KMS-11 (cell line): ENCODE data around the gene ZNF385D.

Source experiments
- H2AFZ ChIP-seq: fragments of 200-600 bp; sonication (generic); 2 replicates; pipeline ENCODE4 v1.6.1; 2016; ENCODE audit warnings: antibody characterized with exemption, mixed run types, low read depth
- H3K27ac ChIP-seq: fragments of 200-600 bp; sonication (generic); 2 replicates; pipeline ENCODE4 v1.6.1; 2016; ENCODE audit warnings: mild to moderate bottlenecking, mixed run types
- H3K27me3 ChIP-seq: fragments of 200-600 bp; sonication (generic); 2 replicates; pipeline ENCODE4 v1.6.1; 2017; ENCODE audit warnings: mild to moderate bottlenecking, low read depth, mixed run types, moderate library complexity; ENCODE audit not compliant: insufficient read depth
- H3K36me3 ChIP-seq: fragments of 200-600 bp; sonication (generic); 2 replicates; pipeline ENCODE4 v1.6.1; 2017; ENCODE audit warnings: mild to moderate bottlenecking, mixed run types; ENCODE audit not compliant: insufficient read depth
- H3K4me1 ChIP-seq: fragments of 200-600 bp; sonication (generic); 2 replicates; pipeline ENCODE4 v1.6.1; 2016; ENCODE audit warnings: mild to moderate bottlenecking, low read depth, mixed run types; ENCODE audit not compliant: poor library complexity, severe bottlenecking
- H3K4me2 ChIP-seq: fragments of 200-600 bp; sonication (generic); 2 replicates; pipeline ENCODE4 v1.7.0; 2016; ENCODE audit warnings: mild to moderate bottlenecking, mixed run types
- H3K4me3 ChIP-seq: fragments of 200-600 bp; sonication (generic); IDR thresholded peaks from 2 replicates; pipeline ENCODE4 v1.6.1; 2017; ENCODE audit warnings: low read depth, low read length, mixed read lengths; ENCODE audit not compliant: insufficient read depth
- H3K79me2 ChIP-seq: fragments of 200-600 bp; sonication (generic); 2 replicates; pipeline ENCODE4 v1.6.1; 2016; ENCODE audit warnings: low read depth, mixed run types; ENCODE audit not compliant: insufficient read depth
- H3K9ac ChIP-seq: fragments of 200-600 bp; sonication (generic); 2 replicates; pipeline ENCODE4 v1.6.1; 2016; ENCODE audit warnings: mild to moderate bottlenecking, mixed run types
- H4K20me1 ChIP-seq: fragments of 200-600 bp; sonication (generic); 2 replicates; pipeline ENCODE4 v1.6.1; 2016; ENCODE audit warnings: mild to moderate bottlenecking, mixed run types; ENCODE audit not compliant: insufficient read depth
- TF ChIP-seq, protein P1 (sequence below): fragments of 200-600 bp; sonication (generic); conservative IDR thresholded peaks from 2 replicates; pipeline ENCODE4 v1.6.1; 2017; ENCODE audit warnings: low read depth, mild to moderate bottlenecking, antibody characterized with exemption, low read length, moderate library complexity, mixed read lengths

The ZNF385D gene

DNA sequence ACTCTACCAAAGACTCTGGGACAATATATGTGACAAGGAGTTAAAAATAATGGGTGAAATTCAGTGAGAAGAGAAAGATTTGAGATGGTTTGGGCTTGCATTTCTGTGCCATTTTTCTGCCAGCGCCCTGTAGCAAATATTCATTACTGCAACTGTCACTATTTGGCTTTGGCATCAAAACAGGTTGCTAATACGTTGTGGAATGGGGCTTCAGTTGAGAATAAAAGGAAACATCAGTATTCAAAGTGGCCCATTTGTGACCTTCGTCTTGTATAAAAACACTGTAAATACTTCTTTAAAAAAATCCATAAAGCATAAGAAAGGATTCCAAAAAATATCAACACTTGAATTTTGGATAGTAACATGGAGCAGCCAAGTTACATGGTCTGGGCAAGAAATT is 309.2 kb downstream of the ZNF385D start:
- no peak overlapping the region for H2AFZ ChIP-seq
- no peak overlapping the region for H3K9ac ChIP-seq
- no peaks in the 10 kb centered on the region for H3K36me3 ChIP-seq
- H3K4me1 ChIP-seq, result no peaks in the 10 kb centered on the region
- TF ChIP-seq, protein P1, sequence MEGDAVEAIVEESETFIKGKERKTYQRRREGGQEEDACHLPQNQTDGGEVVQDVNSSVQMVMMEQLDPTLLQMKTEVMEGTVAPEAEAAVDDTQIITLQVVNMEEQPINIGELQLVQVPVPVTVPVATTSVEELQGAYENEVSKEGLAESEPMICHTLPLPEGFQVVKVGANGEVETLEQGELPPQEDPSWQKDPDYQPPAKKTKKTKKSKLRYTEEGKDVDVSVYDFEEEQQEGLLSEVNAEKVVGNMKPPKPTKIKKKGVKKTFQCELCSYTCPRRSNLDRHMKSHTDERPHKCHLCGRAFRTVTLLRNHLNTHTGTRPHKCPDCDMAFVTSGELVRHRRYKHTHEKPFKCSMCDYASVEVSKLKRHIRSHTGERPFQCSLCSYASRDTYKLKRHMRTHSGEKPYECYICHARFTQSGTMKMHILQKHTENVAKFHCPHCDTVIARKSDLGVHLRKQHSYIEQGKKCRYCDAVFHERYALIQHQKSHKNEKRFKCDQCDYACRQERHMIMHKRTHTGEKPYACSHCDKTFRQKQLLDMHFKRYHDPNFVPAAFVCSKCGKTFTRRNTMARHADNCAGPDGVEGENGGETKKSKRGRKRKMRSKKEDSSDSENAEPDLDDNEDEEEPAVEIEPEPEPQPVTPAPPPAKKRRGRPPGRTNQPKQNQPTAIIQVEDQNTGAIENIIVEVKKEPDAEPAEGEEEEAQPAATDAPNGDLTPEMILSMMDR, result no peak
- no peaks in the 10 kb centered on the region for H3K27me3 ChIP-seq
- H3K27ac ChIP-seq, result no peak overlapping the region
- no peak overlapping the region for H3K4me2 ChIP-seq
- H3K4me3 ChIP-seq, result no peak overlapping the region
- no peaks in the 10 kb centered on the region for H3K79me2 ChIP-seq
- H4K20me1 ChIP-seq, result no peaks in the 10 kb centered on the region

DNA sequence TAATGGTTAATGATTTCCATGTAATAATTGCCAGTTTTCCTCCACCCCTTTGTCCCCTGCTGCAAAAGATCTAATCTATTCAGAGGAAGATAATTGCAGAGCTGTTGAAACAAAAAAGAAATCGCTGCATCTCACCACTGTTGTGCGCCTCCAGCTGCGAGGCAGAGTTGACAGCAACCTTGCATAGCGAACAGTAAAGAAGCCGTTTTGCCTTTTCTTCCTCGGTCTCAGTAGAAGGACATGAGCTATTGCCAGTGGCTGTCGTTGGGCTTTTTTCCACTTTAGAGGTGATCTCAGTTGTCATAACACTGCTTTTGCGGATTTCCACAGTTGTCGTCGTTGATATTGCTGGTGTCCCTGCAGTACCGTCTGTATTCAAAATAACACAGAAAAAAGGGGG is 314.2 kb downstream of the ZNF385D start:
- TF ChIP-seq, protein P1, result no peak
- Histone ChIP-seq H3K27me3 (no peaks in the 10 kb centered on the region), H3K9ac (no peak overlapping the region), H3K4me3 (no peak overlapping the region), H3K79me2 (no peaks in the 10 kb centered on the region), H3K27ac (no peak overlapping the region), H3K4me1 (no peaks in the 10 kb centered on the region), H3K36me3 (no peaks in the 10 kb centered on the region), H4K20me1 (no peaks in the 10 kb centered on the region), H2AFZ (no peak overlapping the region), H3K4me2 (no peak overlapping the region)

DNA sequence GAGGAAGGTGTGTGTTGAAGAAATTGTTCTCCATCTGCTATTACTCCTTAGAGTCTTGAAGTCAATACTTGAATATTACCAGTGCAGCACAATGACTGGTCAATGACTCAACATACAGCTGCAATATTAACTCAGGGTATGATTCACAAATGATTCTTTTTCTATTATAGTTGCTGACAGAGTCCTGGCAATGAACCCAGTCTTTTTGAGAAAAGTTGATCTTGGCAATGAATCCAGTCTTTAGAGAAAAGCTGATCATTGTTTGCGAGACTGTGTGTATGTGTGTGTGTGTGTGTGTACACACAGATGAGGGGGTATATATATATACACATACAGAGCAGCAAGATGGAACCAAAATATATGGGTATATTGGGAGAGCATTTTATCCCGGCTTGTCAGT is 315.1 kb downstream of the ZNF385D start:
- Histone ChIP-seq H3K36me3 (no peaks in the 10 kb centered on the region), H3K79me2 (no peaks in the 10 kb centered on the region), H3K27ac (no peak overlapping the region), H4K20me1 (no peaks in the 10 kb centered on the region), H3K9ac (no peak overlapping the region), H2AFZ (no peak overlapping the region), H3K4me3 (no peak overlapping the region), H3K27me3 (no peaks in the 10 kb centered on the region), H3K4me1 (no peaks in the 10 kb centered on the region), H3K4me2 (no peak overlapping the region)
- TF ChIP-seq, protein P1, result no peak

DNA sequence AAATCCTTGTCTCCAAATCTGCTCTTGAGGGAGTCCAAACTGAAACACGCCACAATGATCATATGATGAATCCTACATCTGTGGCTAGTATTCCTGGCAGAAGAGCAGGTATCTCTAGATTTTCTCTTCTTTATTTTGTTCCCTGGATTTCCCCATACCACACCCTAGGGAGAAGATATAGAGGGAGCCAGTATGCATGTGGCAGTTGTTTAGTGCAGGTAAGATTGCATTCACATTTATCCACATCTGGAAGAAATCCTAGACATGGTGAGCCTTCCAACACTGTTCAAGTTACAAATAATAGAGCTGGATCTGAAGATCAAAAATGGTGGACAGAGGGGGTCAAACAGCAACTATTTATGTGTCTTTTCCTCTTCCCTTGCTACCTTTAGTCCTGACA is 316.7 kb downstream of the ZNF385D start:
- Histone ChIP-seq H3K36me3 (no peaks in the 10 kb centered on the region), H4K20me1 (no peaks in the 10 kb centered on the region), H3K27ac (no peak overlapping the region), H2AFZ (no peak overlapping the region), H3K79me2 (no peaks in the 10 kb centered on the region), H3K9ac (no peak overlapping the region), H3K4me1 (no peaks in the 10 kb centered on the region), H3K4me2 (no peak overlapping the region), H3K4me3 (no peak overlapping the region), H3K27me3 (no peaks in the 10 kb centered on the region)
- TF ChIP-seq, protein P1, result no peak
